ENCODE measurements around the gene HILPDA.

The HILPDA gene, protein sequence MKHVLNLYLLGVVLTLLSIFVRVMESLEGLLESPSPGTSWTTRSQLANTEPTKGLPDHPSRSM

DNA sequence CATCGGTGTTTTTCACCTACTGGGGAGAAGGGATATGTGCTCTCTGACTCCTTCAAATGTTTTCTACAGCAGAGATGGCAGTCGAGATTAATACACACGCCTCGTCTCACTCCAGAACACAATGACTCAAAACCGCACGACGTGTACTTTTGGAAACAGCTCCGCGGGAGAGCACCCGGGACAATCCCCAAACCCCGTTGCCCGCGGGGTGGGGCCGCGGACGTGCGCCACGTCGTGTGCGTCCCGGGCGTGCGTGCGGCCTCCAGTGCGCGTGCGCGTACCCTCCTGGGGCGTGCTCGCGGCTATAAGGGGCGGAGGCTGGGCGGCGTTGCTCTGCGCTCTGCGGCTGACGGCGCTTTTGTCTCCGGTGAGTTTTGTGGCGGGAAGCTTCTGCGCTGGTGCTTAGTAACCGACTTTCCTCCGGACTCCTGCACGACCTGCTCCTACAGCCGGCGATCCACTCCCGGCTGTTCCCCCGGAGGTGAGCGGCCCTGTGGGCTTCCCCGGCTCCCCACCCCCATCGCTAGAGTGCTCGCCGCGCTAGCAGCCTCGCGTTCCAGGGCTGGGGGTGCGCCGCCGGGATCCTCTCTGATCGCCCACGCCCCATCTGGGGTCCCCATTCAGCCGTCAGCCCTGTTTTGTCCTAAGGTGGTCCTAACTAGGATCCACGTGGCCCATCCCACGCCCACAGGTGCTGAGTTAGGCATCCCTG is at the start of gene HILPDA:
Gene HILPDA, plus strand, starts transcription at position 336 of the 712 bp plus-strand sequence. CDS start 1,391 bp downstream, outside the sequence.
- DNase-seq (ENCODE audit: low read depth in 2 of 2): peak; percentile 96 to 97

GRCh38 chr7:128406314-128407232 is 49.1 kb upstream of the HILPDA start:
- no peak for DNase-seq (ENCODE audit: low read depth in 2 of 2)

- DNase-seq (ENCODE audit: low read depth in 2 of 2): no peak
Measured at GRCh38 chr7:128407233-128407589, 48.5 kb upstream of the HILPDA start.

GRCh38 chr7:128407751-128408708 is 47.6 kb upstream of the HILPDA start:
- no peak for DNase-seq (ENCODE audit: low read depth in 2 of 2)

- DNase-seq (ENCODE audit: low read depth in 2 of 2): no peak
Measured at GRCh38 chr7:128408709-128409595, 46.7 kb upstream of the HILPDA start.

DNA sequence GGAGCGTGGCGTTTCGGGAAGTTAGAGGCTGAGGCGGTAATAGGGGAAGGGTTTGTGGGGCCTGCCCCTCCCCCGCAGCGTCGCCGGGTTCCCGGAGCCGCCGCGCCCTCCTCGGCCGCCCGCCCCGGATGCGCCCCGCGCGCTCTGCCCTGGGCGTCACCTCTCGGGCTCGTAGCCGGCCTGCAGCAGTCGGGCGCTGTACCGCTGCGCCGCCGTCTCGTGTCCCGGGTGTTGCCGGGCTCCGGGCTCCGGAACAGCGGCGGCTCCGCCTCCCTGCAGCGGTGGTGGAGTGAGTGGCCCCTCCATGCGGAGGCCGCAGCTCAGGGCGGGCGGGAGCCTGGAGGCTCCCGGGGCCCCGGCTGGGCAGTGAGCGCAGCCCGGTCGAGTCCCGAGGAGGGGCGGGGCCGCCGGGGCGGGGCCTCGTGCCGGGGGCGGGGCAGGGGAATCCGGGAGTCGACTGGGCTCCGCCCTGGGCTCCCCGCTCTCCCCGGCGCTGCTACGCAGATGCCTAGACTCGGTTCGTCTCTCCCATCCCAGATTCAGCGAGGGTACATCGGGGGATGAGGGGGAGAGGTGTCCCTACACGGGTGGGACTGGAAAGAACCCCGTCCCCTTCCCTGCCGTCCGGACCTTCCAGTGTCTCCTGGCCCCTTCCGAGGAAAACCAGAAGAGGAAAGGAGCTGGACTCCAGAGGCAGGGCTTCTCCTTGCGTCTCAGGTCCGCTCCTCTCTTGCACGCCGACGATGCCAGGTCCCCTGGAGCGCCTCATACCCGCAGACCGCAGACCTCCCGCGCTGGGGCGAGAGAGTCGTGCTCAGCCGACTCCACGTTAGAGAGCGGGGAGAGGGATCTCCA is 45.9 kb upstream of the HILPDA start, which contains the start of gene IMPDH1:
Gene IMPDH1, minus strand, starts transcription at position 387 of the 855 bp plus-strand sequence. Its CDS starts 81 bp downstream, at position 306.
- peak; percentile 71 to 76 for DNase-seq (ENCODE audit: low read depth in 2 of 2)

DNA sequence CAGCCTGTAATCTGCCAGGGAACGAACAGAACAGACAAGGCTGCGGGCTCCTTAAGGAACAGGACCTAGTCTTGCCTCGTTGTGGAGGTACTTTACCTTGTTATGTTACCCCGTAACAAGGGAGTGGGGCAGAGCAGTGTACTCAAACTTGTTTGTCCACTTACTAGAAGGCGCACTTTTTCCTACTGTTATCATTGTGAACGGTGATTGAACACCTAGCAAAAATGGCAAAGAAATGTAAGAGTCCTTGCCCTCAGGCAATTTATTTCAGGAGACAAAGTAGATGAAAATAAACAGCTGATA is 45.3 kb upstream of the HILPDA start:
- DNase-seq (ENCODE audit: low read depth in 2 of 2): no peak

GRCh38 chr7:128415217-128415785 is 40.4 kb upstream of the HILPDA start:
- DNase-seq (ENCODE audit: low read depth in 2 of 2): no peak

- no peak for DNase-seq (ENCODE audit: low read depth in 2 of 2)
Measured at GRCh38 chr7:128417071-128417470, 38.6 kb upstream of the HILPDA start.

GRCh38 chr7:128419257-128419656 is 36.4 kb upstream of the HILPDA start:
- DNase-seq (ENCODE audit: low read depth in 2 of 2): no peak

DNA sequence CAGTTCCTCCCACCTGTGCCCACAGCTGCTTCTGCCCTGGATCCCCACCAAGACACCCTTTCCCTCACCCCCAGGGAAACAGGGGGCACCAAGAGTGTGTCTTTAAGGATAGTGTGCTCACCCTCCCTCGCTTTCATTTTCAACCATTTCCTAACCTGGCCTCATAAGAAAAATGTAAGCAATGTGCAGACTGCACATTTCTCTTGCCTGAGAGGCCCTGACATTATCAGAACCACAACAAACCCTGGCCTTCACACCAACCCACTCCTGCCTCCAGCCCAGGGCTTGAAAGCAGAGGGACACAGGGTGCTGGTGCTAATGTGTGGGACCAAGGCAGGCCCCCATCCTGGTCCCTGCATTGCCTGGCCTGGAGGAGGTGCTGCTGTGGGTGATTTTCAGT is 34.9 kb upstream of the HILPDA start:
- no peak for DNase-seq (ENCODE audit: low read depth in 2 of 2)

DNA sequence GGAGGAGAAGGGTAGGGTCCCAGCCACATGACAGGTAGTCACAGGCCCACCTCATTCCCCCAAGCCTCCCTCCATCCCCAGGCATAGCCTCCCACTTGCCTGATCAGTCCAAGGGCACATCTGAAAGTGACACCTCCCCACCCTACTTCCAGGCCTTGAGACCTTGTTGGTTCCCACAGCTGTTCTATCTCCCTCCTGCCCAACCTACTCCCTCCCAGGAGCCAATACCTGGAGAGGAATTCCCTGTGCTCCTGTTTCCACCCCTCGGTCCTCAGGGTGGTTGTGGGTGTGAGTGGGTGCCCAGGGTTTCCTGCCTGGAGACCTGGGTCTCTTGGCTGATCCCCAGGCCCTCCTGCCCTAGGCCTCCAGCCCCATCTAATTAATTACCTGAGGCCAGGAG is 34.3 kb upstream of the HILPDA start:
- DNase-seq (ENCODE audit: low read depth in 2 of 2): no peak

GRCh38 chr7:128422037-128422436 is 33.6 kb upstream of the HILPDA start:
- no peak for DNase-seq (ENCODE audit: low read depth in 2 of 2)

DNA sequence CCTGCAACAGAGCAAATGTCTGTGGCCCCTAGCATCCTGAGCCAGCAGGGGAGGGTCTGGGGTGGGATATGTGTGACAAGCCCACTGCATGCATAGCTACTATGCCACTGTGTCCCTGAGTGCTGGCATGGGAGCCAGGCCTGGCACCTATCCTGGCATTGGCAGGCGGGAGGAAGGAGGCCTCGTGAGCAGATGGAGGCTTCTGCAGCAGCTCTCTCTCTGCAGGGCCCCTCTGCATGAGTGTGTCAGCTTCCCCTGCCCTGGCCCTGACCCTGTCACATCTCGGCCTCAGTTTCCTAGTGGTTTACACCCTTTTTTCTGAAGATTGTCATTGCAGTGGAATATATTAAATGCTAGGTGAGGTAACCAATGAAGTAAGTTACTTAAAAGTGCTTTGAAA is 32.8 kb upstream of the HILPDA start:
- no peak for DNase-seq (ENCODE audit: low read depth in 2 of 2)

GRCh38 chr7:128424686-128425275 is 30.9 kb upstream of the HILPDA start:
- DNase-seq (ENCODE audit: low read depth in 2 of 2): no peak

GRCh38 chr7:128425850-128426249 is 29.8 kb upstream of the HILPDA start:
- peak in 1 of 2 experiments; percentile 16 for DNase-seq (ENCODE audit: low read depth in 2 of 2)

GRCh38 chr7:128427289-128427891 is 28.3 kb upstream of the HILPDA start:
- DNase-seq (ENCODE audit: low read depth in 2 of 2): peak; percentile 30 to 44

GRCh38 chr7:128430207-128430606 is 25.5 kb upstream of the HILPDA start:
- DNase-seq (ENCODE audit: low read depth in 2 of 2): no peak

- no peak for DNase-seq (ENCODE audit: low read depth in 2 of 2)
Measured at GRCh38 chr7:128431221-128431620, 24.5 kb upstream of the HILPDA start.
